ENCODE measurements around the gene CNIH1. TPM values are rescaled to one million over a fixed set of nuclear protein-coding genes. Genes with fewer than 3 reads are reported as not detected.
"Not testable (repeated sequence)": the region's sequence is repeated elsewhere in the genome, so short reads cannot be mapped to it uniquely, and the experiment has no call there.

The CNIH1 gene
- total RNA-seq, 1 experiment from 2014 or later = 172 TPM

DNA sequence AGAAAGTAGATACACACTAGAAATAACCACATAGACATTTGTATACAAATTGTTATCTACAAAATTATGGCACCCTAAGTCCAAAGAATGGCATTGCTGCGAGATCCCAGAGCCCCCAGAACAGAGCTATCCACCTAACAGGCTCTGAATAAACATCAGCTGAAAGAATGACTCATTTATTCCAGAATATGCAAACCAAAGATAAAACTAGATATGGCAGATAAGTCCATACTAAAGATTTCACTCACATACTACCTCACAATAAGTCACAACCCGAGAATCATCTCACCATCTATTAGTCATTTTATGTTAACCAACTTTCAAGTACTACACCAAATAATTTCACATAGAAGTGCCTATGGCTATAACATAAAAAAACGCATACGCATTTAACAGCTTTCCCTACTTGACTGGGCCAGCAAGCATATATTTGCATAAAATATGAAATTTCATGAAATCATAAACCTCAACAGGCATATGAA, 5.6 kb downstream of the CNIH1 start:
- peak; percentile 39 for DNase-seq (ENCODE audit: low read depth)

DNA sequence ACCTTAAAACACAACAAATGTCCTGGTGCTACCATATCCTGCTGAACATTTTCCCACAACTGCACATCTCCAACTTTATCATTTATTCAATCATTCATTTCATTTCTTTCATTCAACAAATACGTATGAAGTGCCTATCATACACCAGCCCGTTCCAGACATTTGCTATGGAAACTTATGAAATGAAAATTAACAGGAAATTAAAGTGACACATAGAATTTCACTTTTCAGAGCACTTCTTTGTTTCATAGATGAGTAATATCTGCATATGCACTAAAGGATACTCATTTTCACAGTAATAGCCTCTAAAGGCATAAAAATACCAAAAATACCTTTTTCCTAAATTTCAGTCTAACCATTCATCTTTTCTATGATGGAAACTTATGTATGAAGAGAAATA, 12.6 kb downstream of the CNIH1 start:
- no peak for DNase-seq (ENCODE audit: low read depth)

DNA sequence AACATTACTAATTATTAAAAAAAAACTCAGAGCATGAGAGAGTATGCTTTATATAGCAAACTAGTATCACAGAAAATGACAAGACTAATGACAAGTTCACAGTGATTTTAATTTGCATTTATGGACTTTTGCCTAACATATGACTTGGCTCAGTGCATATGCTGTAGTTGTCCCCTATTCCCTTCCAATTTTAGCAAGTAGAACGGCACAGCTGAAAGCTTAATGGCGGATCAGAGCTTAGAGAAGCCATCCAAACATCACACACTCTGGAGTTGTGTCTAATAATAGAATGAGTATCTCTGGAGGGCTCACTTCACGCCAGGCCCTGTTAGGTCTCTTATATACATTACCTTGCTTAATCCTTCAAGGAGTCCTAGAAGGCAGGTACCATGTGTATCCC, 13.3 kb downstream of the CNIH1 start:
- no peak for DNase-seq (ENCODE audit: low read depth)

DNA sequence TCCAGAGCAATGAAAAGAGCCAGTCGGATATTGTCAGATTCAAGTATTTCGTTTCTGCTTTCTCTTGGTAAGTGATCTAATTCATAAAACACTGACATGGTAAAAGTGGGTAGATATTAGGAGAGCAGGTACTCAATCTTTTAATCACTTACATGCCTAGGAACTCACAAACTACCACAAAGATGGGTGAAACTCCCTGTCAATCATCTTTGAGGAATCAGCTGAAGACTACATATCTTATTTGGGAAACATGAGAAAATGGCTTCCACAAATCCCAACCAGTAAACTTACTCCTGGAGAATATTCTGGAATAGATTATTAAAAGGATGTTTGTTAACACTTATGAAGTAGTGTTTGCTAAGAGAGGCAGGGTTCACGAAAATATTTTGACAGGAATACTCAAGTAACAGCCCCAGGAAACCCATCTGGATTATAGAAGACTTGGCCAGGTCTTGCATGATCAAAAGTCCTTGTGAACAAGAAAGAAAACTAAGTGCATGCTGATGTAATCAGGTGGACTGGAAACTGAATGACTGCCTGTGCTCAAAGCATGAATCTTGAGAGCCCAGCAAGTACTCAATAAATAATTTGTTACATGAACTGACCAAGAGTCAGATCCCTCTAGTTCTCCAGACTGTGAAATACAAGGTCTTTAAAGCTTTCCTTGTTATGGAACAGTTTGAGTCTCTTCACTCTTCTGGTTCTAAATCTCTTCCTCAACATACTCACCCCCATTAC, 15.5 kb downstream of the CNIH1 start:
- no peak for DNase-seq (ENCODE audit: low read depth)

DNA sequence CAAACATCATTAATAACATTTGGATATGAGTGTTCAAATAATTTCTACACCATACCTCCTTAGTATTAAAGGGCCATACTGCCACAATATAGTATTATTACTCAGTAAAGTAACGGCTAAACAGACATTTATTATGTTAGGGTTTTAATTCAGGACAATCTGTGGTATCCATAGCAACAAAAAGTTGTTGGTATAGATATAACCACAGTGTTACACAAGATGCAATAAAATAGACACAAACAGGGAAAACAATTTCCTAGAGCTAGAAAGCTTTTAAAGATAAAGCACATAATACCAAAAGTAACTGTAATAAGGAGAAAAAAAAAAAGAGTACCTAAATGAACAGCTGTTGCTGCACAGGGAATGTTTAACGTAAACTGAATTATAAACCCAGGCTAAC, 16.1 kb downstream of the CNIH1 start:
- DNase-seq (ENCODE audit: low read depth) = no peak

DNA sequence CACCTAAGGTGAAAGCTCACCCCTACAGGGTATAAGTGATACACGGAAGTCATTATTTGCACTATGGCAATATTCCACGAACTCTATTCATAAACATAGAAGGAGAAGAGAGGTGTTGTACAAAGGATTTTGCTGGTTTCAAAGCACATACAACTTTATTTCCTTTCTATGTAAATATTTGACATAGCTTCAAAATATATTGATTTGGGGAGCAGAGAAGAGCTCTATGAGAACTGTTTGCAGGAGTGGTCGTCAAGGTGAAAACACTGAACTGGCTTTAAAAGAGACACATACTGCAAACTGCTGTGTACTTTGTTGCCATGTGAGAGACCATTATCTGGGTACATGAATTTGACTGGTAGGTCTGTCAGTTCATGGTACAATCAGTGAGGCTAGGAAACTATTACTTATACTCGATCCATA, 16.7 kb downstream of the CNIH1 start:
- DNase-seq (ENCODE audit: low read depth) = no peak

DNA sequence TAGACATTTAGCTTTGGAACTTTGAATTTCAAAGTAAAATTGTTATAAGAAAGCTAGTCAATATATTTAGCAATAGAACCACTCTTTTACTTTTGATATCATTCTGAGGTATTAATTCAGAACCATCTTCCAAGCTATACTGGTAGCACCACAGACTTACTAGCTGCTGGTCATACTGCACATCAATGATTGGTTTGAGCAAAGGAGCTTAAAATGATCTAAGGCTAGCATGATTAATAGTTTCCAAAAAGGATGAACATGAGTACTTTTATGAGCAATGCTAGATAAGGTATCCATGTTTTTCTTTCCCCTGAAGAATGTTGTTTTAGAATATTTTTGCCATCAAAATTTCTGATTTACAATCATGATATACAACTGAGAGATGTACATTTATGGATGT, 17.2 kb downstream of the CNIH1 start:
- no peak for DNase-seq (ENCODE audit: low read depth)

DNA sequence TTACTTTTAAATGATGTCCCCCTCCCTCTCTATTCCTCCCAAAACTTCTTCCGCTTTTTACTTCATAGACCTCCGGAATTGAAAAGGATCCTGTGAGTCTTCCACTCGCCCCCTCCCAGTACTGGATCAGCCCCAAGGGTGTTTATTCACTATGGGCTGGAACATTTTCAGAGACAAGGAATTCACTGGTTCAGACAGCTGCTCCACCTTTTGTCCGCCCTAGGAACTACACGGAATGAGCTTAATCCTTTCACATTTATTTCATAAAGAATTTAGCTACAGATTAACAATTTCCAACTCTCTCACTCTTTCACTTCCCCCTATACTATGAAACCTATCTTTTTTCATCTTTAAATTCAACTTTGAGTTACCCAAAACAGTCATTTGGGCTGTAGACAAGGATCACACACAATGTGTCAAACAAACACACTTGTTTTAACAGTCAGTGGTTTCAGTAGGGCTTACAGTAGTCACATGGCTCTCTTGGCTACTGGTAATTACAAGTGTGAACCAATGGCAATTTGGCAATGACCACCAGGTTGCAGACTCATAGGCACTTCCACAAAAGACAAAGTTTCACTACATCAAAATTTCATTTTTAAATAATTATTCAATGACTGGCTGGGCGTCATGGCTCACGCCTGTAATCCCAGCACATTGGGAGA, 20.6 kb downstream of the CNIH1 start:
- peak; percentile 18 for DNase-seq (ENCODE audit: low read depth)

DNA sequence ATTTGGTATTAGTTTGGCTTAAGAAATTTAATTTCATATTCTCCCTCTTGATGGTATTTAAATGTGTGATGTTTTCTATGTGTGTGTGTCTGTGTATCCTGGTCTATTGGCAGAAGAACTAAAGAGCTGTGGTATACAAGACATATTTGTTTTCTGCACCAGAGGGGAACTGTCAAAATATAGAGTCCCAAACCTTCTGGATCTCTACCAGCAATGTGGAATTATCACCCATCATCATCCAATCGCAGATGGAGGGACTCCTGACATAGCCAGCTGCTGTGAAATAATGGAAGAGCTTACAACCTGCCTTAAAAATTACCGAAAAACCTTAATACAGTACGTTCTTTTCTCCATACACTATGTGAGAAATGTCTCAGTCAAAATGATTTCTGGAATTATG, 29.8 kb downstream of the CNIH1 start:
- no peak for DNase-seq (ENCODE audit: low read depth)

DNA sequence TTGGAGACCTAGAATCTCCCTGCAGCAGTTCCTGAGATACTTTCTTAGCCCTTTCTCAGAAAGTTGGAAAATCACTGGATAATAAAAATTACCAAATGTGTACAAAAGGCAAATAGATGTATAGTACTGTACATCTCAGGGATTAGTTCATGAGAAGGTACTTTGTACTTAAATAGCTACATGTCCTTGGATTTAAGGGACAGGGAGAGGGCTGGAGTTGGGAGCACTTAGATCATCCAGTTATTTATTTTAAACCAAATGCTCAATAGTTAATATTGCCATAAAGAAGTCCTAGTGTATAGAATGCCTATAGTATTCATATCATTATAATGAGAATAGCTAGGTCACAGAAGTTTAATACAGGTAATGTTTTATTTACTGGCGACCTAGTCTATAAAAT, 31.0 kb downstream of the CNIH1 start:
- no peak for DNase-seq (ENCODE audit: low read depth)

DNA sequence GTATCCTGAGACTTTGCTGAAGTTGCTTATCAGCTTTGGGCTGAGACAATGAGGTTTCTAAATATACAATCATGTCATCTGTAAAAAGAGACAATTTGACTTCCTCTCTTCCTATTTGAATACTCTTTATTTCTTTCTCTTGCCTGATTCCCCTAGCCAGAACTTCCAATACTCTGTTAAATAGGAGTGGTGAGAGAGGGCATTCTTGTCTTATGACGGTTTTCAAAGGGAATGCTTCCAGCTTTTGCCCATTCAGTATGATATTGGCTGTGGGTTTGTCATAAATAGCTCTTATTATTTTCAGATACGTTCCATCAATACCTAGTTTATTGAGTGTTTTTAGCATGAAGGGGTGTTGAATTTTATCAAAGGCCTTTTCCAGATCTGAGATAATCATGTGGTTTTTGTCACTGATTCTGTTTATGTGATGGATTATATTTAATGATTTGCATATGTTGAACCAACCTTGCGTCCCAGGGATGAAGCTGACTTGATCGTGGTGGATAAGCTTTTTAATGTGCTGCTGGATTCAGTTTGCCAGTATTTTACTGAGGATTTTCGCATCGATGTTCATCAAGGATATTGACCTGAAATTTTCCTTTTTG, 37.7 kb downstream of the CNIH1 start:
- not testable (repeated sequence) for DNase-seq (ENCODE audit: low read depth)

DNA sequence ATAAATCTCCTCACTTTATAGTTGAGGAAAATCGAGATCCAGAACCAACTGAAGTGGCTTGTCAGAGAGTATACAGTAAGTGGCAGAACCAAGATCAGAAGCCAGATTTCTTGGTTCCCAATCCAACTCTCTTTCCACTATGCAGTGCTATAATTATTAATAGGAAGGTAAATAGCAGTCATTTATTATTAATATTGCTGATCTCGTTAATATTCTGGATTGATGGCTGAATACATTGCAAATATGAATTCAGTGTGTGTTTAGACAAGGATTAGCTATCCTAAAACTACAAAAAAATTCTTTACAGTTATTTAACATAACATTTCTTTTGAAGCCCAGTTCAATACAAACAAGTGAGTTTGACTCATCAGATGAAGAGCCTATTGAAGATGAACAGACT, 41.6 kb downstream of the CNIH1 start:
- DNase-seq (ENCODE audit: low read depth) = no peak

DNA sequence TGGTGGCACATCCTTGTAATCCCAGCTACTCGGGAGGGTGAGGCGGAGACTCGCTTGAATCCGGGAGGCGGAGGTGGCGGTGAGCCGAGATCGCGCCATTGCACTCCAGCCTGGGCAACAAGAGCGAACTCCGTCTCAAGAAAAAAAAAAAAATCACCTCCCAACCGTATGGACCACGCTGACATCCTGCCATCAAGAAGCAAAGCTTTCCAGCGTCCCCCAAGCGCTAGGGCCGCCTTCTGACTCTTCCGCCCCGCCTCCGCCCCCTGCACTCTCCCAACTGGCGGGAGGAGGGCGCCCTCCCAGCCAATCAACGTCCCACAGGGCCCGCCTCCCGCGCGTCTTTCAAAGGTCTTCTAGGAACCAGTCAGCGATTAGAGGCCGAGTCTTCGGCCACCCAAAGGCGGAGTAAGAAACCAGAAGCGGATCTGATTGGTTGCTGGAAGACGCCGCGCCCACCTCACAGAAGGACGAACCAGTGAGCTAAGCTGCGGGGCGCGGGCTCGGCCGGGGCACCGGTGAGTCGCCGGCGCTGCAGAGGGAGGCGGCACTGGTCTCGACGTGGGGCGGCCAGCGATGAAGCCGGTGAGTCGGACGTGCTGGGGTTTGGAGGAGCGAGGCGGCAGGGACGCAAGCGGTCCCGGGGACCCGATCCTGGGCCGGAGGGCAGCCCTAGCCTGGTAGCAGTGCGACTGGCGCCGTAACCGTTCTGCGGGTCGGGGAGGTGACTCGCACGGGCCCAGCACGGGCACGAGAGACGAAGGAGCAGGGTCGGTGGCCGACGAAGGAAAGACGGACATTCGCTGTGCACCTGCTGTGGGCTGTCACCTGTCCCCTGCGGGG, 44.5 kb downstream of the CNIH1 start, which contains the start of gene CDKN3:
TSS of gene CDKN3 (plus strand) at position 515 of the 843 bp plus-strand sequence. CDS start at position 577, 62 bp downstream.
- peak; percentile 99 for DNase-seq (ENCODE audit: low read depth)

DNA sequence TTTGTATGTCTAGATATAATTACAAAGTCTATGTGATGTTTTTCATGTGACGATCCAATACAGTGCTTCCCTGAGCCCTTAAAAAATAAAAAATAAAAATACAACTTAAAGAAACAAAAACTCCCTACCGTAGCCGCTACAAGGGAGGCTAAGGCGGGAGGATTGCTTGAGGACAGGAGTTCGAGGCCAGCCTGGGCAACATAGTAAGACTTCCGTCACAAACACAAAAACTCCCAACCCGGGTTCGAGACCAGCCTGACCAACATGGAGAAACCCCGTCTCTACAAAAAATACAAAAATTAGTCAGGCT, 45.0 kb downstream of the CNIH1 start:
- no peak for DNase-seq (ENCODE audit: low read depth)

DNA sequence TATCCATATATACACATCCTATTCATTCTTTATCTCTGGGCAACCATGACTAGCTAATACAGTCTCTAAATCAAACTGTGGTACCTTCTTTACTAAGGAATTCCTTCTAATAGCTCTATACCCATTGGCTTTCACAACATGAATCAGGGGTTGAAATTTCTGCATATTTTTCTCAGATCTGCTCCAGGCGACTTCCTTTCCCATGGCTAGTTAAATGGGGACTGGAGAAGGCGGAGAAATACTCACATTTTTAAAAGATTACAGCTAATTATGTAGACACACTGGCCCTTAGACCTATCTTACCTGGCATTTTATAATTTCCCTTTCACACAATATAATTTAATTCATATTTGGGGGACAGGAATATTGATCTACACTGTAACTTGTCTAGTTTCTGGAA, 45.5 kb downstream of the CNIH1 start:
- no peak for DNase-seq (ENCODE audit: low read depth)

DNA sequence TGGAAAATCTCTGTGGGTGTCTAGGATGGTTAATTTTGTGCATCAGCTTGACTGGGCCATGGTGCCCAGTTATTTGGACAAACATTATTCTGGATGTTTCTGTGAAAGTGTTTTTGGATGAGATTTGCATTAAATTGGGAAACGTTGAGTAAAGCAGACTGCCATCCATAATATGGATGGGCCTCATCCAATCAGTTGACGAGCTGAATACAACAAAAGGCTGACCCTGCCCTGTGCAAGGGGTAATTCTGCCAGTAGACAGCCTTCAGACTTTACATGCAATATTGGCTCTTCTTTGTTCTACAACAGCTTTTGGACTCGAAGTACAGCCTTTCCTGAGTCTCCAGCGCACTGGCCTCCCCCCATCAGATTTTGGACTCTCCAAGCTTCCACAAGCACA, 45.9 kb downstream of the CNIH1 start:
- no peak for DNase-seq (ENCODE audit: low read depth)

DNA sequence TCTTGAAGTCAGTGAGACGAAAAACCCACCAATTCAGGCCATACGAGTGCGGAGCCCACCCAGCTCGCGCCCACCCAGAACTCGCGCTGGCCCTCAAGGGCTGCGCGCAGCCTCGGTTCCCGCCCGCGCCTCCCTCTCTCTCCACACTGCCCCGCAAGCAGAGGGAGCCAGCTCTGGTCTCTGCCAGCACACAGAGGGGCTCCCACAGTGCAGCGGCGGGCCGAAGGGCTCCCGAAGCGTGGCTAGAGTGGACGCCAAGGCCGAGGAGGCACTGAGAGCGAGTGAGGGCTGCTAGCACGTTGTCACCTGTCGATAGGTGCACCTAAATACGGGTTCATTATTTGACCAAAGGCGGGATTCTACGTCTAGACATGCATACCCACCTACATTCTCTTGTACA, 46.6 kb downstream of the CNIH1 start:
- no peak for DNase-seq (ENCODE audit: low read depth)

DNA sequence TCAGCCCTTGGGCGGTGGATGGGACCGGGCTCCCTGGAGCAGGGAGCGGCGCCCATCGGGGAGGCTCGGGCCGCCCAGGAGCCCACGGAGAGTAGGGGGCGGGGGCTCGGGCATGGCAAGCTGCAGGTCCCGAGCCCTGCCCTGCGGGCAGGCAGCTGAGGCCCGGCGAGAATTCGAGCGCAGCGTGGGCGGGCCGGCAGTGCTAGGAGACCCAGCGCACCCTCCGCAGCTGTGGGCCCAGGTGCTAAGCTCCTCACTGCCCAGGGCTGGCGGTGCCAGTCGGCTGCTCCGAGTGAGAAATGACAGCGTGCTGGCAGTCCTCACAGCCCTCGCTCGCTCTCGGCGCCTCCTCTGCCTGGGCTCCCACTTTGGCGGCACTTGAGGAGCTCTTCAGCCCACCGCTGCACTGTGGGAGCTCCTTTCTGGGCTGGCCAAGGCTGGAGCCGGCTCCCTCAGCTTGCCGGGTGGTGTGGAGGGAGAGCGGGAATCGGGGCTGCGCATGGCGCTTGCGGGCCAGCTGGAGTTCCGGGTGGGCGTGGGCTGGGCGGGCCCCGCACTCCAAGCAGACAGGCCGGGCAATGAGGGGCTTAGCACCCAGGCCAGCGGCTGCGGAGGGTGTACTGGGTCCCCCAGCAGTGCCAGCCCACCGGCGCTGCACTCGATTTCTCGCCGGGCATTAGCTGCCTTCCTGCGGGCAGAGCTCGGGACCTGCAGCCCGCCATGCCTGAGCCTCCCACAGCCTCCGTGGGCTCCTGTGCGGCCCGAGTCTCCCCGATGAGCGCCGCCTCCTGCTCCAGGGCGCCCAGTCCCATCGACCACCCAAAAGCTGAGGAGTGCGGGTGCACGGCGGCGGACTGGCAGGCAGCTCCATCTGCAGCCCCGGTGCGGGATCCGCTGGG, 47.9 kb downstream of the CNIH1 start:
- not testable (repeated sequence) for DNase-seq (ENCODE audit: low read depth)

DNA sequence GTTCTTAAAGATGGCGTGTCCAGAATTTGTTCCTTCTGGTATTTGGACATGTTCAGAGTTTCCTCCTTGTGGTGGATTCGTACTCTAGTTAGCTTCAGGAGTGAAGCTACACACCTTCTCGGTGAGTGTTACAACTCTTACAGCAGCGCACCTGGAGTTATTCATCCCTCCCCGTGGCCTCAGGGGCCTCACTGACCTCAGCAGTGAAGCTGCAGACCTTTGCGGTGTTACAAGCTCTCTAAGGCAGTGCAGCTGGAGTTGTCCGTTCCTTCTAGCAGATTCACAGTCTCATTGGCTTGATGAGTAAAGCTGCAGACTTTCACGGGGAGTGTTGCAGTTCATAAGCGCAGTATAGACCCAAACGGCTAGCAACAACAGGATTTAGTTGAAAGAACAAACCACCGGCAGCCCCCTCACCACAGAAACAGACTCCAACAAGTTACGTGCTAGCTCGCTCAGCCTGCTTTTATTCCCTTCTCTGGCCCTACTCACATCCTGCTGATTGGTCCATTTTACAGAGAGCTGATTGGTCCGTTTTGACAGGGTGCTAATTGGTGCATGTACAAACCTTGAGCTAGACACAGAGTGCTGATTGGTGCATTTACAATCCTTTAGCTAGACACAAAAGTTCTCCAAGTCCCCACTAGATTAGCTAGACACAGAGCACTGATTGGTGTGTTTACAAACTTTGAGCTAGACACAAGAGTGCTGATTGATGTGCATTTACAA, 48.9 kb downstream of the CNIH1 start:
- DNase-seq (ENCODE audit: low read depth) = no peak

DNA sequence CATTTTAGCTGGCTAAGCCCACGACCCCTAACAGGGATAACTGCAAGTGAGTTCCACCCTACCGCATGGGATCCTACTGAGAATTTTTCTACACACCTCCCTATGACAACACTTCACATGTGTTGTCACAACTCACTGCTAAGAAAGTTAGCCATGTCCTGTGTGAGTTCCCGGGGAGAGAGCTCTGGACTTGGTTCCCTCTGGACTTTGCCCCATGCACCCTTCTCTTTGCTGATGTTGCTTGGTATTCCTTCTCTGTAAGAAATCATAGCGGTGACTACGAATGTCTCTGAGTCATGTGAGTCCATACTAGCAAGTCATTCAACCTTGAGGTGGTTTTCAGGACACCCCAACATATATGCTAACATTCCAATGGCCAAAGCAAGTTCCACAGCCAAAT, 53.8 kb downstream of the CNIH1 start:
- DNase-seq (ENCODE audit: low read depth) = no peak

Measured in HT1080 (cell line).